H1 (cell line): Measurements from ENCODE around the gene INPP5E. TPM values are rescaled to one million over a fixed set of nuclear protein-coding genes. Genes with fewer than 3 reads are reported as not detected.

Experiments used
- EP300 ChIP-seq, 2 experiments: IDR thresholded peaks; 1 replicate in 1 of 2; 2 replicates in 1 of 2; pipeline ENCODE4 v1.6.1; 2011 to 2012; ENCODE audit warnings: low read depth in 2 of 2, low read length in 2 of 2, mild to moderate bottlenecking in 2 of 2, borderline replicate concordance in 1 of 2, inconsistent platforms in 1 of 2, moderate library complexity in 1 of 2
- polyA plus RNA-seq, 7 experiments: library from polyadenylated mRNA; depleted of rRNA in 3 of 7; stranded (reverse) in 5 of 7; unstranded in 2 of 7; fragments of >200 nt in 5 of 7; fragments of 200-250 nt in 2 of 7; gene quantifications; 1 replicate in 5 of 7; 2 replicates in 1 of 7; 4 replicates in 1 of 7; pipeline versions ENCODE4 v1.2.1 to v1.2.3, GENCODE V29; 2011 to 2013; ENCODE audit warnings: missing spikeins in 2 of 7, mixed read lengths in 2 of 7
- total RNA-seq: library from RNA; stranded (reverse); fragmentation: NEBNext Ultra II Directional; extraction: Animal tissue kit (Norgen Biotek cat#: 25700); gene quantifications from 2 replicates; pipeline ENCODE4 v1.2.1, GENCODE V29; 2021

Gene INPP5E
- total and polyA plus RNA-seq, 2 of the 8 experiments (the other 6 are each of a cell fraction or from before 2014, with no cell fraction given) = 8.7 to 11.3 TPM

DNA sequence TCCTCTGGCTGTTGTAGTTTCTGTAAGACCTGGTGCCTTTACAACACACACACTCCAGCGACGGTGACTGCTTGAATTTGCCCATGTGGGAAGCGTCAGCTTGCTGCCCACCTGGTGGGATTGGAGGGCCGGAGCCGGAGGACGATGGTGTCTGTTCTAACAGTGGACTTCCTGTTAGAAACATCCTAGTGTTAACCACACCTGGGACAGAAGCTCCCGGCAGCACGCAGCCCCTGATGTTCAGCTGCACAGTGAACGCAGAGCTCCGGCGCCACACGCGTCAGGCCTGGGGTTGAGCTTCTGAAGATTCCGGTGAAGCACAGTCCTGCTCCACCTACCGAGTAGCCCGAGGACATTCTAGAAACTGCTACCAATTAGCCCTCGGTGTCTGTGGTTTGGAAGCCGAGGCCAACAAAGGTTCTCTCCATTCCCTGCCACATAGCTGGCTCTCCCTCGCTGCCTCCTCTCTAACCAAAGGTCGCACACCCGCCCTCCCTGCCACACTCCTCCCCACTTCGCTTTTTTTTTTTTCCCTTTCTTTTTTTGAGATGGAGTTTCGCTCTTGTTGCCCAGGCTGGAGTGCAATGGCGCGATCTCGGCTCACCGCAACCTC is 14.8 kb downstream of the INPP5E start (continued):
- TF ChIP-seq EP300 (IDR thresholded peaks at IDR 0.05; ENCODE audit: borderline replicate concordance in 1 of 2, low read depth in 2 of 2, low read length in 2 of 2) = no peak
